Prostate gland (tissue), 2 donors: ENCODE measurements around the gene SBNO2. TPM values are rescaled to one million over a fixed set of nuclear protein-coding genes. Genes with fewer than 3 reads are reported as not detected.

ENCODE experiments used
- DNase-seq: peaks from one replicate; pipeline ENCODE4 v3.0.0-alpha.2; 2019; ENCODE audit warnings: low spot score
- H3K27ac ChIP-seq, 2 donors: fragments of 200-600 bp; sonication (generic); 2 replicates each; pipeline ENCODE4 v1.5.1; 2017 to 2019
- H3K27me3 ChIP-seq: fragments of 200-600 bp; sonication (generic); replicated peaks from 2 replicates; pipeline ENCODE4 v1.5.1; 2019; ENCODE audit not compliant: insufficient read depth
- H3K36me3 ChIP-seq, 2 donors: fragments of 200-600 bp; sonication (generic); 1 replicate in 1 of 2; 2 replicates in 1 of 2; pipeline versions ENCODE4 v1.5.1 to v1.8.1; 2017 to 2019
- H3K4me1 ChIP-seq: fragments of 200-600 bp; sonication (generic); replicated peaks from 2 replicates; pipeline ENCODE4 v1.5.1; 2019
- H3K4me3 ChIP-seq, 2 donors: fragments of 200-600 bp; sonication (generic); 2 replicates each; pipeline ENCODE4 v1.5.1; 2017 to 2019
- H3K9me3 ChIP-seq: fragments of 200-600 bp; sonication (generic); 2 replicates; pipeline ENCODE4 v1.5.1; 2017
- CTCF ChIP-seq, 4 experiments: fragments of 200-600 bp in 2 of 4; fragments of 450-650 bp in 2 of 4; sonication (generic) in 2 of 4; IDR thresholded peaks; 1 replicate in 3 of 4; 2 replicates in 1 of 4; pipeline ENCODE4 v1.5.1; 2016 to 2019; ENCODE audit warnings: antibody characterized with exemption in 4 of 4, mild to moderate bottlenecking in 2 of 4, moderate library complexity in 2 of 4
- POLR2A ChIP-seq: fragments of 450-650 bp; IDR thresholded peaks from one replicate; pipeline ENCODE4 v1.6.1; 2016; ENCODE audit warnings: antibody characterized with exemption, mild to moderate bottlenecking
- POLR2AphosphoS5 ChIP-seq: sonication (generic); formaldehyde crosslinking; IDR thresholded peaks from one replicate; pipeline ENCODE4 v1.6.1; 2017; ENCODE audit warnings: antibody characterized with exemption
- WGBS: methylation state at CpG from one replicate; pipeline ENCODE4 v1.1.5; 2018; 5-methylcytosine and 5-hydroxymethylcytosine counted together
- intact Hi-C: fragments of 100-400 bp; cut with DNase I; formaldehyde crosslinking; loops from one replicate; pipeline ENCODE4 v1.14.2; 2022
- total RNA-seq, 2 donors: library from RNA; depleted of rRNA; stranded (reverse); fragments of >200 nt; gene quantifications; one replicate each; pipeline ENCODE4 v1.1.0, GENCODE V29; 2016

SBNO2 gene
- total RNA-seq, 2 donors from 2014 or later: 32.5 to 79.9 TPM

DNA sequence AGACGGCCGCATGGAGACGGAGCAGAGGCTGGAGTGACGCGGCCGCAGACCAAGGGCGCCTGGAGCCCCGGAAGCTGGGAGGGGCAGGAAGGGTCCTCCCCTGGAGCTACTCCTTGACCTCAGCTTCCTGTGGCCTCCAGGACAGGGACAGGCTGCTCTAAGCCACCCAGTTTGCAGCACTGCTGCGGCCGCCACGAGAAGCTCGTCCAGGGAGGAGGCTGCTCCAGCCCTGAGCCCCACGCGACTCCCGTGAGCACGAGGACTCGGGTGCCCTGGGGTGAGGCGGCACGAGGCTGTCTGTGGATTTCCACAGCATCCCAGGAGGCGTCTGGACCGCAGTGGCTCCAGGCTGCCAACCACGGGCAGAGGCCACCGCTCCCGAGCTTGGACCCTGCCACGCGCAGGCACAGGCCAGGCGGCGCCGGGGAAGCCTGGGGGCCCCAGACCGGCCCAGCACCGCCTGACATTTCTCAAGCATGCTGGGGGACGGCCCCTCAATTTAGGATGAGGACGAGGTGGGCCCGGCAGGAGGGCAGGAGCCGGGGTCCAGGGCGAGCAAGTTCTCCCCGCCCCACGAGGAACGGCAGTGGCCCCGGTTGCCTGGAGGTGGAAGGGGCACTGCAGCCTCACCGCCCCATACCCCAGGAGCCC, 10.7 kb downstream of the SBNO2 start:
- no peak for DNase-seq
- TF ChIP-seq POLR2A (no peak), POLR2AphosphoS5 (no peak), CTCF (IDR thresholded peaks at IDR 0.05) (no peak)
- no peaks in the 10 kb centered on the region for H3K9me3 ChIP-seq
- WGBS: 86% methylated on average over 29 of the region's 41 CpGs
- no peaks in the 10 kb centered on the region for H3K27me3 ChIP-seq
- no peak overlapping the region for H3K27ac ChIP-seq
- H3K4me1 ChIP-seq: no peaks in the 10 kb centered on the region
- H3K4me3 ChIP-seq: no peak overlapping the region
- H3K36me3 ChIP-seq: no peaks in the 10 kb centered on the region
- intact Hi-C loops: no loop called here

DNA sequence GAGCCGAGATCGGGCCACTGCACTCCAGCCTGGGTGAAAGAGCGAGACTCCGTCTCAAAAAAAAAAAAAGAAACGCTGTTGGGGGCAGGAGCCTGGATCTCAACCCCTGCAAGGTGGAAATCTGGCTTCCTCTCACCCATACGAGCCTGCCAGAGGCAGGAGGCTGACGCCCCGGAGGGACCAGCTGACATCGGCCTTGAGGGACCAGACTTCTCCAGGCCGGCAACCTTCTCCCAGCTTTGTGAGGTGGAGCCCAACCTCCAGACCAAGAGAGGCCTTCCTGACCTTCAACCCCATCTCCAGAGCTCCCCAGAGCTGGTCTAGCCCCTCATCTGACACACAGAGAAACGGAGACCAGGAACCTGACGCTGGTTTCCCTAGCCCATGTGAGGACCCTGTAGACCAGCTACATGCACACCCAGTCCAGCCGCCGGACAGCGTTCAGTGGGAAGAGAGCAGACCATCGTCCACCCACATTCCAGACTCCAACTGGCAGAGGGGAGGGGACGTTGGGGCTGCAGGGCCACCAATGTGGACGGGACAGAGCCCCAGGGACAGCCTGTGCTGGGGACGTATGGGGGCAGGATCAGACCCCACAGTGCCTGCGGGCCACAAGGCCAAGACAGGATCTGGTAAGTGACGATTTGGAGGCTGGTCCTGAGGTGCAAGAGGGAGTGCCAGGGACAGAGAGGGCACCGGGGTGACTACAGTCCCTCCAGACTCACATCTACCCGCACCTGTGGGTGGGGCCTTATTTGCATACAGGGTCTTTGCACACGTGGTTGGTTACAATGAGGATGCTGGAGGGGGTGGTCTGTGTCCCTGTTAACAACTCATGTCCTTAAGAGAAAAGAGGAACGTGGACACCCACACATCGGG, 11.4 kb downstream of the SBNO2 start:
- H3K4me1 ChIP-seq: no peaks in the 10 kb centered on the region
- no peak for DNase-seq
- no peaks in the 10 kb centered on the region for H3K27me3 ChIP-seq
- H3K36me3 ChIP-seq: no peaks in the 10 kb centered on the region
- TF ChIP-seq POLR2A: no peak
- no peak for TF ChIP-seq POLR2AphosphoS5
- TF ChIP-seq CTCF (IDR thresholded peaks at IDR 0.05): no peak
- no peaks in the 10 kb centered on the region for H3K9me3 ChIP-seq
- intact Hi-C loops: no loop called here
- H3K4me3 ChIP-seq: no peak overlapping the region
- 80% methylated on average over 26 of the region's 26 CpGs for whole genome bisulfite sequencing
- H3K27ac ChIP-seq: no peak overlapping the region

- intact Hi-C loops: no loop called here
- Histone ChIP-seq H3K4me3 (no peak overlapping the region), H3K27ac (no peak overlapping the region), H3K36me3 (no peaks in the 10 kb centered on the region), H3K9me3 (no peaks in the 10 kb centered on the region), H3K4me1 (no peaks in the 10 kb centered on the region), H3K27me3 (no peaks in the 10 kb centered on the region)
- WGBS: 42% methylated on average over 16 of the region's 18 CpGs
- no peak for DNase-seq
- no peak for TF ChIP-seq POLR2A
- TF ChIP-seq POLR2AphosphoS5: no peak
- no peak for TF ChIP-seq CTCF (IDR thresholded peaks at IDR 0.05)
Observed at GRCh38 chr19:1161716-1162115, 12.4 kb downstream of the SBNO2 start.

- Histone ChIP-seq H3K4me3 (no peak overlapping the region), H3K9me3 (no peaks in the 10 kb centered on the region), H3K27ac (no peak overlapping the region), H3K4me1 (peaks cover 9% of the 10 kb centered on the region), H3K27me3 (no peaks in the 10 kb centered on the region), H3K36me3 (no peaks in the 10 kb centered on the region)
- 82% methylated on average over 27 of the region's 31 CpGs for WGBS
- intact Hi-C loops: no loop called here
- TF ChIP-seq CTCF (IDR thresholded peaks at IDR 0.05) (no peak), POLR2A (no peak), POLR2AphosphoS5 (no peak)
- no peak for DNase-seq
Observed at GRCh38 chr19:1159864-1160595, 14.0 kb downstream of the SBNO2 start.
